B cell (primary cell): Measurements from ENCODE around the gene DNAH3.

Experiments
- EZH2 ChIP-seq: IDR thresholded peaks from 2 replicates; pipeline ENCODE4 v1.6.1; 2012; ENCODE audit warnings: borderline replicate concordance, low read depth, mild to moderate bottlenecking, moderate library complexity, low read length; ENCODE audit not compliant: insufficient read depth, poor library complexity, severe bottlenecking
- TF ChIP-seq, protein P1 (sequence below): fragments of 200-600 bp; IDR thresholded peaks from one replicate; pipeline ENCODE4 v1.8.0; 2022; ENCODE audit warnings: antibody characterized with exemption, mild to moderate bottlenecking

- TF ChIP-seq, protein P1, sequence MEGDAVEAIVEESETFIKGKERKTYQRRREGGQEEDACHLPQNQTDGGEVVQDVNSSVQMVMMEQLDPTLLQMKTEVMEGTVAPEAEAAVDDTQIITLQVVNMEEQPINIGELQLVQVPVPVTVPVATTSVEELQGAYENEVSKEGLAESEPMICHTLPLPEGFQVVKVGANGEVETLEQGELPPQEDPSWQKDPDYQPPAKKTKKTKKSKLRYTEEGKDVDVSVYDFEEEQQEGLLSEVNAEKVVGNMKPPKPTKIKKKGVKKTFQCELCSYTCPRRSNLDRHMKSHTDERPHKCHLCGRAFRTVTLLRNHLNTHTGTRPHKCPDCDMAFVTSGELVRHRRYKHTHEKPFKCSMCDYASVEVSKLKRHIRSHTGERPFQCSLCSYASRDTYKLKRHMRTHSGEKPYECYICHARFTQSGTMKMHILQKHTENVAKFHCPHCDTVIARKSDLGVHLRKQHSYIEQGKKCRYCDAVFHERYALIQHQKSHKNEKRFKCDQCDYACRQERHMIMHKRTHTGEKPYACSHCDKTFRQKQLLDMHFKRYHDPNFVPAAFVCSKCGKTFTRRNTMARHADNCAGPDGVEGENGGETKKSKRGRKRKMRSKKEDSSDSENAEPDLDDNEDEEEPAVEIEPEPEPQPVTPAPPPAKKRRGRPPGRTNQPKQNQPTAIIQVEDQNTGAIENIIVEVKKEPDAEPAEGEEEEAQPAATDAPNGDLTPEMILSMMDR: no peak
- TF ChIP-seq EZH2: no peak
Measured at GRCh38 chr16:21078563-21078962, 72.1 kb downstream of the DNAH3 start.
